GM19025 (cell line): Measurements from ENCODE around the gene MYH10.
"Not testable (repeated sequence)": the region's sequence is repeated elsewhere in the genome, so short reads cannot be mapped to it uniquely, and the experiment has no call there.

Source experiments
- ATAC-seq: cut with Tn5 transposase; IDR thresholded peaks from one replicate; pipeline ENCODE4 v1.9.1; 2021; ENCODE audit warnings: mild to moderate bottlenecking, low read depth, moderate library complexity; ENCODE audit not compliant: unreplicated experiment

Gene MYH10

GRCh38 chr17:8630227-8630801 is at the start of gene MYH10:
MYH10 (minus strand) TSS chr17:8630725; CDS start chr17:8623246, 7,479 bp downstream.
- no peak for ATAC-seq

- no peak for ATAC-seq
Measured at GRCh38 chr17:8679126-8679525, 48.6 kb upstream of the MYH10 start.

GRCh38 chr17:8675306-8675705 is 44.8 kb upstream of the MYH10 start:
- no peak for ATAC-seq

GRCh38 chr17:8674344-8675305 is 44.1 kb upstream of the MYH10 start:
- no peak for ATAC-seq

GRCh38 chr17:8673612-8674011 is 43.1 kb upstream of the MYH10 start:
- no peak for ATAC-seq

GRCh38 chr17:8672326-8672725 is 41.8 kb upstream of the MYH10 start:
- no peak for ATAC-seq

GRCh38 chr17:8670421-8670820 is 39.9 kb upstream of the MYH10 start:
- ATAC-seq: no peak

GRCh38 chr17:8668176-8668740 is 37.7 kb upstream of the MYH10 start:
- ATAC-seq: no peak

GRCh38 chr17:8667421-8667820 is 36.9 kb upstream of the MYH10 start:
- ATAC-seq: no peak

- ATAC-seq: no peak
Measured at GRCh38 chr17:8665684-8666083, 35.2 kb upstream of the MYH10 start.

GRCh38 chr17:8664456-8665126 is 34.1 kb upstream of the MYH10 start:
- ATAC-seq: no peak

- no peak for ATAC-seq
Measured at GRCh38 chr17:8662973-8663372, 32.4 kb upstream of the MYH10 start.

- no peak for ATAC-seq
Measured at GRCh38 chr17:8662076-8662831, 31.7 kb upstream of the MYH10 start.

- ATAC-seq: not testable (repeated sequence)
Measured at GRCh38 chr17:8660709-8661108, 30.2 kb upstream of the MYH10 start.

GRCh38 chr17:8659758-8660410 is 29.4 kb upstream of the MYH10 start:
- ATAC-seq: no peak

GRCh38 chr17:8658810-8659209 is 28.3 kb upstream of the MYH10 start:
- no peak for ATAC-seq

GRCh38 chr17:8656693-8657092 is 26.2 kb upstream of the MYH10 start:
- ATAC-seq: no peak

- ATAC-seq: no peak
Measured at GRCh38 chr17:8654822-8655221, 24.3 kb upstream of the MYH10 start.

GRCh38 chr17:8651013-8651412 is 20.5 kb upstream of the MYH10 start:
- no peak for ATAC-seq

- ATAC-seq: no peak
Measured at GRCh38 chr17:8650119-8650499, 19.6 kb upstream of the MYH10 start.
